KOPT-K1 (cell line): ENCODE results near the gene ZNF219.

Experiments
- H3K27ac ChIP-seq: fragments of 200-600 bp; sonication (generic); 2 replicates; pipeline ENCODE4 v1.5.1; 2016; ENCODE audit warnings: antibody characterized with exemption, mild to moderate bottlenecking, low read depth, low read length; ENCODE audit not compliant: poor library complexity, severe bottlenecking
- H3K36me3 ChIP-seq: fragments of 200-600 bp; sonication (generic); 2 replicates; pipeline ENCODE4 v1.5.1; 2017; ENCODE audit warnings: antibody characterized with exemption, mild to moderate bottlenecking, low read length, moderate library complexity; ENCODE audit not compliant: insufficient read depth
- H3K9me3 ChIP-seq: fragments of 200-600 bp; sonication (generic); 2 replicates; pipeline ENCODE4 v1.5.1; 2017; ENCODE audit warnings: antibody characterized with exemption, low read length, mild to moderate bottlenecking; ENCODE audit not compliant: insufficient read depth, poor library complexity, severe bottlenecking

Gene ZNF219

DNA sequence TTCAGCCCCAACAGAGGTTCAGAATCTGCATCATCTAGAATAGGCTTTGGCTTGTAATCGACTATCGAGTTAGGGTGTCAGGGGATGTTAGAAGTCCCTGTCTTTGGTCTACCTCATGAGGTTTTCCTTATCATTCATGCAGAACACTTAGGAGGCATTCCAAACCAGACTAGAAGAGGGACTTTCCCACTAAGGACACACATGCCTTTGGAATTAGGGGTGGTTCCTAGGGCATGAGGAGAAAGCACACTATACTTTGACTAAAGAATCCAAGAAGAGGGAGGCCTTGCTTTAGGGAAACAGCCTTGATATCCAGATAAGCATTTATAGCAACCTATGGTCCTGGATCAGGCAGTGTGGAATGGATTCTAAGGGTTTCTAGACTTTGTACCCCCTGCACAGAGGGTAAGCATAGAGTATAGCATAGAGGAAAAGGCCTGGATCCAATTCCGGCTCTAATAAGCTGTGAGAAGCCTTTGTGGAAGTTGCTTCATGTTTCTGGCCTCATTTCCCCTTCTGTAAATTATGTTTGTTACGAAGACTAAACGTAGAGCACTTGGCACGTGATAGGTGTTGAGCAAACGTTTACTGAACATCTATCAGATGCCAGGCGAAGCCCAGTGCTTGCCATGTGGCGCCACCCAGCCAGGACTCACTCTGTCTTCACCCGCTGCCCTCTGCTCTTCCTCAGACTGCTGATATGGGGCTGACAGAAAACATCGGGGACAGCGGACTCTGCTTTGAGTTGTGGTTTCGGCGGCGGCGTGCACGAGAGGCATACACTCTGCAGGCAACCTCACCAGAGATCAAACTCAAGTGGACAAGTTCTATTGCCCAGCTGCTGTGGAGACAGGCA, 13.2 kb downstream of the ZNF219 start:
- Histone ChIP-seq H3K36me3 (no peaks in the 10 kb centered on the region), H3K9me3 (no peaks in the 10 kb centered on the region), H3K27ac (no peak overlapping the region)

DNA sequence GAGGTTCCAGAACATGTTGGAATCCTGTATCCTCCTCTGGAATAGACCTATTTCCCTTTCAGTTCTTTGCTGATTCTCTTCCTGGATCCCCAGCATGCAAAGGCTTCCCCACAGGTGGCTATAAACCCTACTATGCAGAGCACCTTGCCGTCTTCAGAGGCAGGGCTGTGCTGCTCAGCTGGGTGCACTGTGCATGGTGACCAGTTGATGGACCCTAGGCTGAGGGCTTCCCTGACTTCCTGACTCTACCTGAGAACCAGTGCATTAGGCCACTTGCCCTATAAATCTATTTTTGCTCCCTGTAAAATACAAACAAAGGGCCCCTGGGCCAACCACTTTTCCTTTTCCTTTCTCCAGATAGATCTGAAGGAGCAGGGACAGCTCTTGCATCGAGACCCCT, 14.1 kb downstream of the ZNF219 start:
- no peaks in the 10 kb centered on the region for H3K9me3 ChIP-seq
- no peaks in the 10 kb centered on the region for H3K36me3 ChIP-seq
- H3K27ac ChIP-seq = no peak overlapping the region

DNA sequence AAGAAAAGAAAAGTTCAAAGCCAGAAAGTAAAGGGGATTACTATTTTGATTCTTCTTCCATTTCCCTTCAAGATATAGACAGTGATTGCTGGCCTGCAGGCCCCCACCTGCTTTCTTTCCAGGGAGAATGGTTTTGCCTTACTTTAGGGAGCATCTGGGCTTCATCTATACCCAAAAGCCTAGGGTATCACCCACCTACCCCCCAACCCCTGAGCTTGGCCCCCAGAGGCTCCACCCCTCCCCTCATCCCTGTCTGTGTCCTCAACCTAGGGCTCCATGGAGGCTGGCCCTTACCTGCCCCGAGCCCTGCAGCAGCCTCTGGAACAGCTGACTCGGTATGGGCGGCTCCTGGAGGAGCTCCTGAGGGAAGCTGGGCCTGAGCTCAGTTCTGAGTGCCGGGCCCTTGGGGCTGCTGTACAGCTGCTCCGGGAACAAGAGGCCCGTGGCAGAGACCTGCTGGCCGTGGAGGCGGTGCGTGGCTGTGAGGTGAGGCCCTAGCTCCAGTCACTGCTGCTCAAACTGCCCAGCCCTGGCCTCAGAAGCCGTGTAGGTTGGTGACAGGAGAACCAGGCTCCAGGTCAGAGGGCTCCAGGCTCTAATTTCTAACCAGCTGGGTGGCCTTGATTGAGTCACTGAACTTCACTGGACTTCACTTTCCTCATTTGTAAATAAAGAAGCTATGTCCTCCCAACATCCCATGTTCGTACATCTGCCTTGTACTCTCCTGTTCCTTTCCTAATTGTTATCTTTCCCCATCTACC, 14.7 kb downstream of the ZNF219 start:
- H3K27ac ChIP-seq = no peak overlapping the region
- no peaks in the 10 kb centered on the region for H3K9me3 ChIP-seq
- no peaks in the 10 kb centered on the region for H3K36me3 ChIP-seq

DNA sequence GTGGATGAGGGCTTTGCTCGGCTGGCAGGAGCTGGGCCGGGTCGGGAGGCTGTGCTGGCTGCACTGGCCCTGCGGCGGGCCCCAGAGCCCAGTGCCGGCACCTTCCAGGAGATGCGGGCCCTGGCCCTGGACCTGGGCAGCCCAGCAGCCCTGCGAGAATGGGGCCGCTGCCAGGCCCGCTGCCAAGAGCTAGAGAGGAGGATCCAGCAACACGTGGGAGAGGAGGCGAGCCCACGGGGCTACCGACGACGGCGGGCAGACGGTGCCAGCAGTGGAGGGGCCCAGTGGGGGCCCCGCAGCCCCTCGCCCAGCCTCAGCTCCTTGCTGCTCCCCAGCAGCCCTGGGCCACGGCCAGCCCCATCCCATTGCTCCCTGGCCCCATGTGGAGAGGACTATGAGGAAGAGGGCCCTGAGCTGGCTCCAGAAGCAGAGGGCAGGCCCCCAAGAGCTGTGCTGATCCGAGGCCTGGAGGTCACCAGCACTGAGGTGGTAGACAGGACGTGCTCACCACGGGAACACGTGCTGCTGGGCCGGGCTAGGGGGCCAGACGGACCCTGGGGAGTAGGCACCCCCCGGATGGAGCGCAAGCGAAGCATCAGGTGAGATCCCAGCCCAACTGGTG, 16.8 kb downstream of the ZNF219 start:
- Histone ChIP-seq H3K9me3 (no peaks in the 10 kb centered on the region), H3K36me3 (no peaks in the 10 kb centered on the region), H3K27ac (no peak overlapping the region)

DNA sequence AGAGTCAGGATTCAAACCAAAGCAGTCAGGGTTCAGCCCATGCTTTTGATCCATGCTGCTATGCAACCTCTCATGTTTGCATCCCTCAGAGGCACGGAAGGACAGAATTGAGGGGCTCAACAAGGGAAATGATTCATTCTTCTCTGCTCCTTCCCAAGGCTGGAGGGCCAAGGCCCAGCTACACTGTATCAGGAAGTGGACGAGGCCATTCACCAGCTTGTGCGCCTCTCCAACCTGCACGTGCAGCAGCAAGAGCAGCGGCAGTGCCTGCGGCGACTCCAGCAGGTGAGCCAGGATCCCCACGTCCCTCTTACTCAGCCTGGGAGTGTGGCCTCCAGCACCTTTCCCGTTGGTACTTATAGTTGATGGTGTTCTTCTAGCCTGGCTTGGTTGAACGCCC, 19.7 kb downstream of the ZNF219 start:
- Histone ChIP-seq H3K27ac (no peak overlapping the region), H3K36me3 (no peaks in the 10 kb centered on the region), H3K9me3 (no peaks in the 10 kb centered on the region)

DNA sequence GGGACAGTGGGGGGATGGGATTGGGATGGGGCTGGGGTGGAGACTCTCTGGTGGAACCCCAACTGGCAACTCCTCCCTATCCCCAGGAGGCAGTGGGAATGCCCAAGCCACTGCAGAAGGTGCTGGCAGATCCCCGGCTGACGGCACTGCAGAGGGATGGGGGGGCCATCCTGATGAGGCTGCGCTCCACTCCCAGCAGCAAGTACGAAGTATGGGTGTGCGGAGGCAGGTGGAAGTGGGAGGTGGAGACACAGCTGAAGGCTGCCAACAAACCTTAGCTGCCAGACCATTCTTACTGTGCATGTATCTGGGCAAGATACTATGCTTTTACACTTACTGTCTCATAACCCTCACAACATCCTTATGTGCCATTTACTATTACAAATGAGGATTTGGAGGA, 20.2 kb downstream of the ZNF219 start:
- H3K9me3 ChIP-seq = no peaks in the 10 kb centered on the region
- no peak overlapping the region for H3K27ac ChIP-seq
- H3K36me3 ChIP-seq = no peaks in the 10 kb centered on the region

DNA sequence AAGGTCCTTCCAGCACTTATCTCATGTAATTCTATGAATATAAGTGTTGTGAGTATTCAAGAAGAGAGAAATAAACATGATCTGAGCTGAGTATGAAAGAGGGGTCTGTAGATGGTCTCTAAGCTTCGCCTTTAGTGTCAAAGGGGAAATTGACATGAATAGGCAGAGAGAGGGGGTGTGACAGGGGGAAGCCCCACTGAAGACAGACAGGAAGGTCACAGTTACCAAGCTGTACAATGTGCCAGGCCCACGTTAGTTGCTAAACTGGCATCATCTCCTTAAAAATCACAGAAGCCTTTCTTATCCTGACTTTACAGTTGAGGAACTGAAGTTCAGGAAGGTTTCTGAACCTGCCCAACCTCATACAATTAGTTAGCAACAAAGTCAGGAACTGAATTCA, 20.8 kb downstream of the ZNF219 start:
- no peaks in the 10 kb centered on the region for H3K36me3 ChIP-seq
- no peaks in the 10 kb centered on the region for H3K9me3 ChIP-seq
- no peak overlapping the region for H3K27ac ChIP-seq

DNA sequence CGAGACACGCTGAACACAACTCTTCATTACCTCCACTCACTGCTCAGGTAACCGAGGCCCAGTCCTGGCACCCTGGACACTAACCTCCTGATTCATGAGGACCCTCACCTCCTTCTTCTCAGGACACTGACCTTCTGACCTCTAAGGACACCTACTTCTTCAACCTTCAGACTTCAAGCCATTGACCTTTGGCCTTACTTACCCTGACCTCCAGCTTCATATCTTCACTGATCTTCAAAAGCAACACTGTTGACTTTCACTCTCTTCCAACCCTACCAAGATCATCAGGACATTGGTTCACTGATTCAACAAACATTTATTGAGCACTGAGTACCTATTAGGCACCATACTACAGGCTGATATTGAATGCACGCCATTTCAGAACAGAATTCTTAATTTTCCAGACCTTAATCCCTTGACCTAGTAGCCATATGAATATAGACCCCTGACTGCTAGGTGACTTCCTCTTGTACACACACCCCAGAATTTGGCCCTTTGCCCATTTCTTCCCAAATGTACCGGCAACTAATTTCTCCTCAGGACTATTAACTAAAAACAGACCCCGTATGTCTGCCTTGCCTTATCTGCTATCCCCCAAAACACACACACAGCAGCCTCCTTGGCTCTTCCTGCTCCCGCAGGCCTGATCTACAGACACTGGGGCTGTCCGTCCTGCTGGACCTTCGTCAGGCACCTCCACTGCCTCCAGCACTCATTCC, 22.6 kb downstream of the ZNF219 start:
- H3K36me3 ChIP-seq = no peaks in the 10 kb centered on the region
- no peaks in the 10 kb centered on the region for H3K9me3 ChIP-seq
- H3K27ac ChIP-seq = no peak overlapping the region

DNA sequence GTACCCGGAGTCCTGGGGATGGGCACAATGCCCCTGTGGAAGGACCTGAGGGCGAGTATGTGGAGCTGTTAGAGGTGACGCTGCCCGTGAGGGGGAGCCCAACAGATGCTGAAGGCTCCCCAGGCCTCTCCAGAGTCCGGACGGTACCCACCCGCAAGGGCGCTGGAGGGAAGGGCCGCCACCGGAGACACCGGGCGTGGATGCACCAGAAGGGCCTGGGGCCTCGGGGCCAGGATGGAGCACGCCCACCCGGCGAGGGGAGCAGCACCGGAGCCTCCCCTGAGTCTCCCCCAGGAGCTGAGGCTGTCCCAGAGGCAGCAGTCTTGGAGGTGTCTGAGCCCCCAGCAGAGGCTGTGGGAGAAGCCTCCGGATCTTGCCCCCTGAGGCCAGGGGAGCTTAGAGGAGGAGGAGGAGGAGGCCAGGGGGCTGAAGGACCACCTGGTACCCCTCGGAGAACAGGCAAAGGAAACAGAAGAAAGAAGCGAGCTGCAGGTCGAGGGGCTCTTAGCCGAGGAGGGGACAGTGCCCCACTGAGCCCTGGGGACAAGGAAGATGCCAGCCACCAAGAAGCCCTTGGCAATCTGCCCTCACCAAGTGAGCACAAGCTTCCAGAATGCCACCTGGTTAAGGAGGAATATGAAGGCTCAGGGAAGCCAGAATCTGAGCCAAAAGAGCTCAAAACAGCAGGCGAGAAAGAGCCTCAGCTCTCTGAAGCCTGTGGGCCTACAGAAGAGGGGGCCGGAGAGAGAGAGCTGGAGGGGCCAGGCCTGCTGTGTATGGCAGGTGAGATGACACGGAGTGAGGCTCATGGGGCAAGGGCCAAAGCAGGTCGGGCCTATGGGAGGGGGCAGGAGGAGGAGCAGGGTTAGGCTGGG, 23.8 kb downstream of the ZNF219 start:
- H3K36me3 ChIP-seq = no peaks in the 10 kb centered on the region
- H3K27ac ChIP-seq = no peak overlapping the region
- H3K9me3 ChIP-seq = no peaks in the 10 kb centered on the region

DNA sequence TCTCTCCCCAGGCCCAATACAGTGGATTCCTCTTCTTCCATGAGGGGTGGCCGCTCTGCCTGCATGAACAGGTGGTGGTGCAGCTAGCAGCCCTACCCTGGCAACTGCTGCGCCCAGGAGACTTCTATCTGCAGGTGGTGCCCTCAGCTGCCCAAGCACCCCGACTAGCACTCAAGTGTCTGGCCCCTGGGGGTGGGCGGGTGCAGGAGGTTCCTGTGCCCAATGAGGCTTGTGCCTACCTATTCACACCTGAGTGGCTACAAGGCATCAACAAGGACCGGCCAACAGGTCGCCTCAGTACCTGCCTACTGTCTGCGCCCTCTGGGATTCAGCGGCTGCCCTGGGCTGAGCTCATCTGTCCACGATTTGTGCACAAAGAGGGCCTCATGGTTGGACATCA, 24.5 kb downstream of the ZNF219 start:
- no peak overlapping the region for H3K27ac ChIP-seq
- H3K9me3 ChIP-seq = no peaks in the 10 kb centered on the region
- H3K36me3 ChIP-seq = no peaks in the 10 kb centered on the region

DNA sequence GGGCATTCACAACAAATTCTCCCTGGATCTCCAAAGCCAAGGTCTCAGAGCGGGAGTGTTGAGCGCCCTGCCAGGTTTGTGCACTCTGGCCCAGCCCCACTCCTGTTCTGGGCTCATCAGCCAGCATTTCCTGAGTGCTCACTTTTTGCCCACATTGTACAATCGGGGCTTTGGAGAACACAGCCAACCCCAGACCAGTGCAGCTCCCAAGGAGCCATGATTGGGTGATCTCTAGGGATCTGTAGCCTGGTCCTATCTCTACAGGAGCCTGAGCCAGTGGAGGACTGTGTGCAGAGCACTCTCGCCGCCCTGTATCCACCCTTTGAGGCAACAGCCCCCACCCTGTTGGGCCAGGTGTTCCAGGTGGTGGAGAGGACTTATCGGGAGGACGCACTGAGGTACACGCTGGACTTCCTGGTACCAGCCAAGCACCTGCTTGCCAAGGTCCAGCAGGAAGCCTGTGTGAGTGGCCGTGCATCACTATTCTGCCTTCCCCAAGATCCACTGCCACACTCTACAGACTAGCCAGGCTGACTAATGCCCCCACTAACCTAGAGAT, 25.6 kb downstream of the ZNF219 start:
- Histone ChIP-seq H3K36me3 (no peaks in the 10 kb centered on the region), H3K27ac (no peak overlapping the region), H3K9me3 (no peaks in the 10 kb centered on the region)

DNA sequence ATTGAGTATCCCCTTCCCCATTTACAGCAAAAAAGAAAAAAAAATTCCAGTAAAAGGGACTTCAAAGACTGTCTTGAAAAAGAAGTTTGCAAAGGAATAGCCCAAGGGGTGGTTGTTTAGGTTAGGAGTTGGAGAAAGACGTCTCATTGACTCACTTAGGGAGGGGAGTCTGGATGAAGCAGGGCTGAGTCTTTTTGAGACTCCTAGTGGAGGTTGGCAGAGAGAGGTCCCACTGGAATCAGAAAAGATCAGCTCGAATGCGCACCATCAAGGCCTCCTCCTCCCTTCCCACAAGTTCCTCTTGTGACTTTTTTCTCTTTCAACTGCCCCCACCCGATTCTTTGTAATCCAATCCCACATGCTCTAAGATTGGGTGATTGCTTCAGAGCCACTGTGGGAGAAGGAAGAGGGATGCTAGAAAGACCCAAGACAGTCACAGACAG, 26.4 kb downstream of the ZNF219 start:
- Histone ChIP-seq H3K27ac (no peak overlapping the region), H3K9me3 (no peaks in the 10 kb centered on the region), H3K36me3 (no peaks in the 10 kb centered on the region)

DNA sequence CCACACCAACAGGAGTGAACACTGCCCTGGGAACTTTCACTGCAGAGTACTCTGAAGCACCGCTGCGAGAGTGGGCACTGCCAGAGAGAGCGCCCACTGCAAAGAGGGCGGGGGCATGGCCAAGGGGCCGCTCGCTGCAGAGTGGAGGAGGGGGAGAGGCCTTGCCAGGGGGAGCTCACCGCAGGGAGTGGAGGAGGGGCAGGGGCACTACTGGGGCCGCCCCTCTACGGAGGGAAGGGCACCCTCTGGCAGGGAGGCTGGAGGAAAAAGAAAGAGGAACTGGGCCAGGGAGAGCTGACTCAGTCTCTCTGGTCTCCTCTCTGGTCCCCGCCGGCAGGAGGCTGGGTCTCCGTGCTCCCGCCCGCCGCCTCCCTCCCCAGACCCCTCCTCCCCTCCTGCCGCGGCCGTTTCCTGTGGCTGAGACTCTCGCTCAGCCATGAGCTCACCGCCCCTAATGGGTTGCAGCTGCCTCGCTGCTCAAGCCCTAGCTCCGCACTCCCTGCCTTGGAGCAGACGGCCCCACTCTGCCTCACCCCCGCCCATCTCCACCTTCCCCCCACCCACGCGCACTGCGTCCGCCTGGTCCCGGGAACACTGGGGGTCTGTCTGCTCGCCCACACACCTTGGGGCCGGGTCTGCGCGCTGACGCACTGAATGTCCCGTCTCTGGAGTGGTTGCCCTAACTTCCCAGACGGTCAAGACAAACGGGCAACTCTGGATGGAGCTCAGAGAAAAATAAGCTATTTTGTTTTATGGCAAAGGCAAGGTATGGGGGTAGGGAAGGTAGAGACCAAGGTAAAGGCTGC, 27.0 kb downstream of the ZNF219 start:
- Histone ChIP-seq H3K36me3 (no peaks in the 10 kb centered on the region), H3K27ac (no peak overlapping the region)

More for the DNA sequence above, 27.0 kb downstream of the ZNF219 start:
- no peaks in the 10 kb centered on the region for H3K9me3 ChIP-seq
